Naive thymus-derived CD4-positive, alpha-beta T cell (primary cell): ENCODE data around the gene RAD54L2. TPM values are rescaled to one million over a fixed set of nuclear protein-coding genes. Genes with fewer than 3 reads are reported as not detected.

Experiments
- ATAC-seq: fragments of 150-1000 bp; cut with Tn5 transposase; 2 replicates; pipeline ENCODE4 v1.10.0; 2021; ENCODE audit warnings: mild to moderate bottlenecking, moderate library complexity
- CTCF ChIA-PET: fragments of 350-600 bp; sonication (Branson Sonifier 250); formaldehyde crosslinking; loops from one replicate; lab custom pipeline; 2021; ENCODE audit warnings: antibody characterized with exemption; lab: Charles Lee
- POLR2A ChIA-PET: fragments of 350-600 bp; sonication (Branson Sonifier 250); formaldehyde crosslinking; loops from one replicate; lab custom pipeline; 2021; ENCODE audit warnings: antibody characterized with exemption, inconsistent platforms; lab: Charles Lee
- DNase-seq, 9 donors: peaks; one replicate each; pipeline versions ENCODE4 v3.0.0 to v3.0.0-alpha.2; 2020 to 2022; ENCODE audit warnings: mixed read lengths in 1 of 9
- H3K27ac ChIP-seq: one replicate; pipeline ENCODE4 v1.7.0; 2013; ENCODE audit warnings: mild to moderate bottlenecking, low read depth, low read length, moderate library complexity
- H3K27me3 ChIP-seq, 2 donors: one replicate each; pipeline ENCODE4 v1.7.0; 2013; ENCODE audit warnings: low read length in 2 of 2, mild to moderate bottlenecking in 2 of 2, moderate library complexity in 2 of 2; ENCODE audit not compliant: control insufficient read depth in 2 of 2, insufficient read depth in 2 of 2
- H3K36me3 ChIP-seq, 3 experiments: 1 replicate in 2 of 3; 2 replicates in 1 of 3; pipeline ENCODE4 v1.7.0; 2013; ENCODE audit warnings: low read length in 3 of 3, mild to moderate bottlenecking in 3 of 3, moderate library complexity in 1 of 3; ENCODE audit not compliant: insufficient read depth in 3 of 3, control insufficient read depth in 2 of 3
- H3K4me1 ChIP-seq, 2 donors: one replicate each; pipeline ENCODE4 v1.7.0; 2013; ENCODE audit warnings: low read length in 2 of 2, mild to moderate bottlenecking in 2 of 2, moderate library complexity in 1 of 2; ENCODE audit not compliant: control insufficient read depth in 2 of 2, insufficient read depth in 2 of 2
- H3K4me3 ChIP-seq: 2 replicates; pipeline ENCODE4 v1.7.0; 2013; ENCODE audit warnings: mild to moderate bottlenecking, low read length
- H3K9me3 ChIP-seq, 3 experiments: 1 replicate in 2 of 3; 2 replicates in 1 of 3; pipeline ENCODE4 v1.7.0; 2013; ENCODE audit warnings: low read length in 3 of 3; ENCODE audit not compliant: control insufficient read depth in 2 of 3
- H3K27ac Mint-ChIP-seq, 9 donors: one replicate each; pipeline ENCODE4 v1.8.0; 2020 to 2022; ENCODE audit warnings: mixed read lengths in 9 of 9, mild to moderate bottlenecking in 8 of 9, moderate library complexity in 5 of 9, inconsistent platforms in 2 of 9
- H3K27me3 Mint-ChIP-seq, 5 donors: one replicate each; pipeline ENCODE4 v1.8.0; 2021 to 2022; ENCODE audit warnings: mixed read lengths in 5 of 5, mild to moderate bottlenecking in 1 of 5
- H3K36me3 Mint-ChIP-seq, 5 donors: one replicate each; pipeline ENCODE4 v1.8.0; 2020 to 2022; ENCODE audit warnings: mixed read lengths in 5 of 5, mild to moderate bottlenecking in 3 of 5, inconsistent platforms in 1 of 5
- H3K4me1 Mint-ChIP-seq, 7 donors: one replicate each; pipeline ENCODE4 v1.8.0; 2020 to 2022; ENCODE audit warnings: mixed read lengths in 7 of 7, mild to moderate bottlenecking in 3 of 7, inconsistent platforms in 1 of 7
- H3K4me3 Mint-ChIP-seq, 10 donors: one replicate each; pipeline ENCODE4 v1.8.0; 2020 to 2022; ENCODE audit warnings: mild to moderate bottlenecking in 10 of 10, mixed read lengths in 10 of 10, moderate library complexity in 6 of 10, inconsistent platforms in 2 of 10
- H3K9me3 Mint-ChIP-seq, 11 donors: one replicate each; pipeline ENCODE4 v1.8.0; 2020 to 2022; ENCODE audit warnings: mixed read lengths in 11 of 11, mild to moderate bottlenecking in 4 of 11, inconsistent platforms in 1 of 11, moderate library complexity in 1 of 11
- intact Hi-C, 2 donors: fragments of 100-400 bp; cut with micrococcal nuclease; formaldehyde crosslinking; loops; one replicate each; pipeline ENCODE4 v1.15.1; 2023
- polyA plus RNA-seq, 2 donors: library from polyadenylated mRNA; unstranded; fragments of 300-500 nt; fragmentation: Illumina TruSeq; gene quantifications; one replicate each; pipeline ENCODE4 v1.2.3, GENCODE V29; 2021
- total RNA-seq, 6 experiments: library from RNA in 5 of 6; stranded (reverse) in 5 of 6; gene quantifications; 1 replicate in 5 of 6; 2 replicates in 1 of 6; pipeline ENCODE4 v1.2.3 and lab custom pipeline; 2021 to 2026

RAD54L2 gene
- total and polyA plus RNA-seq, 7 experiments from 2014 or later: 11.2 to 45.2 (median 38.2) TPM

DNA sequence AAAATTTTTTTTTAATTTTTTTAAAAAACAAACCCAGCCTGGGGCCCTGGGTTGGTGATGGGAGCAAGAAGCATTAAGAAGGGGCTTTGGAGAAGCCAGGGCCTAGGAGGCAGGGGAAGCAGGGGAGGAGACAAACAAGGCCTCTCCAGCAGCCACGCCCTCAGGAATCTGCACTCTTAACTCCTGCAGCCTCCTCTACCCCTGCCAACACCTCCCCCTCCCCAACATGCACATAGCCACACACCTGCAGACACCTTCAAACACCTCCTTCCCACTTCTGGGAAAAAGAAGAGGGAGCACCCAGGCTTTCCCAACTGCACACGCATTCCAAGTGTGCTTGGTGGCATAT, 36.0 kb upstream of the RAD54L2 start:
- ChIA-PET POLR2A (interaction anchor here (0.5 to 5.2 kb wide), 8 partner anchors 117 to 887 kb away, joined by 3 to 49 read pairs (median 4); partner anchors contain the start of genes MANF and TEX264), CTCF (interaction anchor here (0.8 to 4.9 kb wide), 12 partner anchors 36 to 885 kb away, joined by 3 to 83 read pairs (median 4); partner anchors contain the start of genes RAD54L2 and TEX264)
- Mint-ChIP-seq H3K36me3 (peaks cover 0 to 8% (median 0%) of the 10 kb centered on the region in 5 donors), H3K27me3 (peaks cover 0 to 2% (median 0%) of the 10 kb centered on the region in 5 donors), H3K9me3 (peaks cover 0 to 9% (median 0%) of the 10 kb centered on the region in 11 donors), H3K4me1 (peaks cover 4 to 32% (median 23%) of the 10 kb centered on the region in 7 donors), H3K27ac (peak overlapping the region in 1 of 9 donors; percentile 20), H3K4me3 (no peak overlapping the region)
- Histone ChIP-seq H3K4me1 (peaks cover 10 to 14% of the 10 kb centered on the region in 2 donors), H3K27me3 (no peaks in the 10 kb centered on the region), H3K27ac (no peak overlapping the region), H3K36me3 (peaks cover 0 to 8% (median 0%) of the 10 kb centered on the region in 3 experiments), H3K9me3 (no peaks in the 10 kb centered on the region), H3K4me3 (no peak overlapping the region)
- ATAC-seq (no peak), DNase-seq (no peak)
- intact Hi-C loops: loop anchor here (1.0 to 10.0 kb wide), 8 partner anchors 36 to 1148 kb away; partner anchors contain the start of genes C3orf18 (in 1 of the 2), CYB561D2 (in 1 of the 2), HEMK1 (in 1 of the 2) and NPRL2 (in 1 of the 2)

DNA sequence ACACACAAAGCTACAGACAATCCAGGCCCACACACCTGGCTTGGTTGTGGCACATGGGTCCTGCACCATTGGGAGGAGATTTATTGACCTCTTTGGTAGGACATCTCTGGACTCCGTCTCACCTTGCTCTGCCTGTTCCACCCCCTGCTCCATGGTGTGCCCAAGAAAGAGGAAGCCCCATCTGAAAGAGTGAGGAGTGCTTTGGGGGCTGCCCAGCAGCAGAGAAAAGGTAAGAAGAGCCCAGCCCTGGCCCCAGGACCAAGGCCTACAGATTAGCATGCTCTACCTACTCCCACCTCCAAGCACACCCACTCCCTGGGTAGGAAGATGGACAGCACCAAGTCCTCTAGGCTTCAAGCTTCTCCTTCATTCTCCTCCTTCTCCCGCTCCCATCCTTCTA, 35.5 kb upstream of the RAD54L2 start:
- ATAC-seq (no peak), DNase-seq (no peak)
- H3K27ac Mint-ChIP-seq: peak overlapping the region in 2 of 9 donors; percentile 20 to 65
- Histone ChIP-seq H3K4me3 (no peak overlapping the region), H3K27me3 (no peaks in the 10 kb centered on the region), H3K4me1 (peaks cover 10 to 14% of the 10 kb centered on the region in 2 donors), H3K9me3 (no peaks in the 10 kb centered on the region), H3K27ac (no peak overlapping the region), H3K36me3 (peaks cover 0 to 8% (median 0%) of the 10 kb centered on the region in 3 experiments)
- peaks cover 2 to 32% (median 23%) of the 10 kb centered on the region in 7 donors for H3K4me1 Mint-ChIP-seq
- ChIA-PET POLR2A (interaction anchor here (0.5 to 5.2 kb wide), 4 partner anchors 118 to 188 kb away, joined by 3 to 49 read pairs (median 8); partner anchors contain the start of gene MANF), CTCF (interaction anchor here (0.8 to 4.9 kb wide), 4 partner anchors 162 to 296 kb away, joined by 4 to 83 read pairs (median 58); partner anchors contain the start of gene TEX264)
- no peak overlapping the region for H3K4me3 Mint-ChIP-seq
- H3K27me3 Mint-ChIP-seq: peaks cover 0 to 2% (median 0%) of the 10 kb centered on the region in 5 donors
- peaks cover 0 to 8% (median 0%) of the 10 kb centered on the region in 5 donors for H3K36me3 Mint-ChIP-seq
- intact Hi-C loops: loop anchor here (5.0 to 10.0 kb wide), 3 partner anchors 652 to 1148 kb away; partner anchors contain the start of genes C3orf18 (in 1 of the 2), CYB561D2 (in 1 of the 2), HEMK1 (in 1 of the 2) and NPRL2 (in 1 of the 2)
- peaks cover 0 to 9% (median 0%) of the 10 kb centered on the region in 11 donors for H3K9me3 Mint-ChIP-seq

DNA sequence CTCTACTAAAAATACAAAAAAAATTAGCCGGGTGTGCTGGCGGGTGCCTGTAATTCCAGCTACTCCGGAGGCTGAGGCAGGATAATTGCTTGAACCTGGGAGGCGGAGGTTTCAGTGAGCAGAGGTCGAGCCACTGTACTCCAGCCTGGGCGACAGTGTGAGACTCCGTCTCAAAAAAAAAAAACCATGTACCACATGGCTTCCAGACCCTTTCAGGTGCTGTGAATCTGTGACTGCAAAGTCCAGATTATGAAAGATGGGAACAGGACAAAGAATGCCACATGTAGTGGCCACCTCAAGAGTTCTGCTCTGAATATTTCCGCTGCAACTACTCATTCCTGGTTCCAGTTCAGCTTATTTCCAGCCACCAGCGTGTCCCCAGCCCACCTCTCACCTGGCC, 30.3 kb upstream of the RAD54L2 start:
- ChIA-PET CTCF (no interaction called here), POLR2A (interaction anchor here (1.7 kb wide), 1 partner anchor 9 kb away, joined by 7 read pairs; the partner anchor contains the start of gene DCAF1)
- Mint-ChIP-seq H3K4me3 (no peak overlapping the region), H3K9me3 (no peaks in the 10 kb centered on the region), H3K27me3 (no peaks in the 10 kb centered on the region), H3K4me1 (peaks cover 0 to 18% (median 5%) of the 10 kb centered on the region in 7 donors), H3K27ac (no peak overlapping the region), H3K36me3 (no peaks in the 10 kb centered on the region)
- Histone ChIP-seq H3K36me3 (no peaks in the 10 kb centered on the region), H3K4me1 (no peaks in the 10 kb centered on the region), H3K4me3 (no peak overlapping the region), H3K9me3 (no peaks in the 10 kb centered on the region), H3K27ac (no peak overlapping the region), H3K27me3 (no peaks in the 10 kb centered on the region)
- intact Hi-C loops: loop anchor here (10.0 kb wide), 2 partner anchors 647 to 1153 kb away; partner anchors contain the start of genes CYB561D2 (in 1 of the 2), NPRL2 (in 1 of the 2), POC1A (in 1 of the 2) and TMEM115 (in 1 of the 2)
- ATAC-seq (no peak), DNase-seq (no peak)

- Histone ChIP-seq H3K27ac (no peak overlapping the region), H3K4me1 (no peaks in the 10 kb centered on the region), H3K27me3 (no peaks in the 10 kb centered on the region), H3K36me3 (no peaks in the 10 kb centered on the region), H3K4me3 (no peak overlapping the region), H3K9me3 (no peaks in the 10 kb centered on the region)
- ATAC-seq (no peak), DNase-seq (no peak)
- CTCF ChIA-PET: interaction anchor here (0.6 to 2.5 kb wide), 2 partner anchors 10 to 173 kb away, joined by 6 to 8 read pairs; no protein-coding TSS in a partner anchor
- H3K4me3 Mint-ChIP-seq: no peak overlapping the region
- H3K27ac Mint-ChIP-seq: no peak overlapping the region
- H3K4me1 Mint-ChIP-seq: peaks cover 0 to 25% (median 6%) of the 10 kb centered on the region in 7 donors
- H3K9me3 Mint-ChIP-seq: no peaks in the 10 kb centered on the region
- H3K27me3 Mint-ChIP-seq: no peaks in the 10 kb centered on the region
- intact Hi-C loops: no loop called here
- H3K36me3 Mint-ChIP-seq: no peaks in the 10 kb centered on the region
- POLR2A ChIA-PET: no interaction called here
These were observed 27.5 kb upstream of the RAD54L2 start for GRCh38 chr3:51510996-51511395.

DNA sequence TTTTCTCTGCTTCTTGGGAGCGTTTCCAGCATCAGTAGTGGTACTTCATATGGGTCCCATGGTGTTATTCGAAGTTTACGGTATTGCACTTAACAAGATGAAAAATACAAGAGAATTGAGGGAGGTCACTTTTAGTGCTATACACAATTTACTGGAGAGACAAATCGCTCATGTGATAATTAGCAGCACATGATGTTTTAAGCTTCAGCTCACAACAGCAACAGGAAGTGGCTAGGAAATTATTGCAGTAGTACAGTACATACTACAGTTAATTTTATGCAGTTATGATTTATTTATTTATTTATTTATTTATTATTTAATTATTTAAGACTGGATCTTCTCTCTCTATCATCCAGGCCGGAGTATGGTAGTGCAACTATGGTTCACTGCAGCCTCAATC, 24.3 kb upstream of the RAD54L2 start:
- Histone ChIP-seq H3K27ac (no peak overlapping the region), H3K4me3 (no peak overlapping the region), H3K36me3 (no peaks in the 10 kb centered on the region), H3K27me3 (no peaks in the 10 kb centered on the region), H3K4me1 (no peaks in the 10 kb centered on the region), H3K9me3 (no peaks in the 10 kb centered on the region)
- Mint-ChIP-seq H3K27me3 (no peaks in the 10 kb centered on the region), H3K36me3 (no peaks in the 10 kb centered on the region), H3K4me3 (no peak overlapping the region), H3K4me1 (peaks cover 0 to 19% (median 3%) of the 10 kb centered on the region in 7 donors), H3K27ac (no peak overlapping the region), H3K9me3 (no peaks in the 10 kb centered on the region)
- ChIA-PET CTCF (interaction anchor here (0.6 kb wide), 1 partner anchor 1575 kb away, joined by 3 read pairs; no protein-coding TSS in a partner anchor), POLR2A (no interaction called here)
- DNase-seq (no peak), ATAC-seq (no peak)
- intact Hi-C loops: no loop called here

DNA sequence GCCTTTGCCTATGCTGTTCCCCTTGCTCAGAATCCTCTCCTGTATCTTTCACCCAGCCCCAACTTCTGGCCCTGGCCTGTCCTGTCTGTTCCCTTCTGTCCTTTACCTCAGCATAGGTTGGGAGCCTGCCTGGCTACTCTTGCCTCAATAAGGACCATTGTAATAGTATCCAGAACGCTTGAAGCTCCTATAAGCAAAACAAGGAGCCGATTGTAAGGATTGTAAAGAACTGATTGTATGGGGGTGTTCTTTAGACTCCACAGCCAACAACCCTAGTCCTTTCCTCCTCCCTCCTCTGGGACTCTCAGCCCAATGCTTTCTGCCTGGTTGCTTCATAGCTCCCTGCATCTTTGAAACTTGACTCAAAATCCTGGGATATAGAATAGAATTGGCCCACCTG, 18.7 kb upstream of the RAD54L2 start:
- Mint-ChIP-seq H3K27ac (no peak overlapping the region), H3K4me3 (no peak overlapping the region), H3K36me3 (no peaks in the 10 kb centered on the region), H3K4me1 (peaks cover 3 to 10% (median 5%) of the 10 kb centered on the region in 7 donors), H3K27me3 (no peaks in the 10 kb centered on the region), H3K9me3 (peaks cover 0 to 1% (median 0%) of the 10 kb centered on the region in 11 donors)
- Histone ChIP-seq H3K27ac (no peak overlapping the region), H3K27me3 (no peaks in the 10 kb centered on the region), H3K4me3 (no peak overlapping the region), H3K36me3 (no peaks in the 10 kb centered on the region), H3K9me3 (no peaks in the 10 kb centered on the region), H3K4me1 (no peaks in the 10 kb centered on the region)
- ChIA-PET CTCF (no interaction called here), POLR2A (no interaction called here)
- DNase-seq (no peak), ATAC-seq (no peak)
- intact Hi-C loops: no loop called here
